Left ventricle myocardium inferior (tissue), 1 donor: ENCODE results near the gene MRPS17. TPM values are rescaled to one million over a fixed set of nuclear protein-coding genes. Genes with fewer than 3 reads are reported as not detected.

Source experiments
- DNase-seq: peaks from one replicate; pipeline ENCODE4 v3.0.0-alpha.2; 2020
- H3K27ac ChIP-seq: fragments of 200-600 bp; replicated peaks from 2 replicates; pipeline ENCODE4 v1.8.0; 2021
- H3K27me3 ChIP-seq: fragments of 200-600 bp; 2 replicates; pipeline ENCODE4 v1.8.0; 2021; ENCODE audit warnings: low read depth
- H3K36me3 ChIP-seq: fragments of 200-600 bp; 2 replicates; pipeline ENCODE4 v1.8.0; 2021
- H3K4me1 ChIP-seq: fragments of 200-600 bp; 2 replicates; pipeline ENCODE4 v1.8.0; 2021
- H3K4me3 ChIP-seq: fragments of 200-600 bp; 2 replicates; pipeline ENCODE4 v1.8.0; 2021; ENCODE audit warnings: mild to moderate bottlenecking, moderate library complexity
- H3K9me3 ChIP-seq: fragments of 200-600 bp; replicated peaks from 2 replicates; pipeline ENCODE4 v1.8.0; 2021
- intact Hi-C: fragments of 100-400 bp; cut with micrococcal nuclease; formaldehyde crosslinking; loops from one replicate; pipeline ENCODE4 v1.11.0; 2022
- total RNA-seq: library from RNA; stranded (reverse); fragmentation: NEBNext Ultra II Directional; extraction: Animal tissue kit (Norgen Biotek cat#: 25700); gene quantifications from one replicate; pipeline ENCODE4 v1.2.1, GENCODE V29; 2021
- TF ChIP-seq, protein P1 (sequence below): fragments of 200-600 bp; IDR thresholded peaks from 2 replicates; pipeline ENCODE4 v1.8.0; 2021; ENCODE audit warnings: antibody characterized with exemption, mild to moderate bottlenecking, borderline replicate concordance
- donor health status: DM: no; HTN: yes; CAD: no; lungs with severe emphysema.

Gene MRPS17
- total RNA-seq, 1 donor from 2014 or later: 19.4 TPM

GRCh38 chr7:55957190-55957589 is 5.5 kb downstream of the MRPS17 start:
- H3K9me3 ChIP-seq: no peaks in the 10 kb centered on the region
- TF ChIP-seq, protein P1, sequence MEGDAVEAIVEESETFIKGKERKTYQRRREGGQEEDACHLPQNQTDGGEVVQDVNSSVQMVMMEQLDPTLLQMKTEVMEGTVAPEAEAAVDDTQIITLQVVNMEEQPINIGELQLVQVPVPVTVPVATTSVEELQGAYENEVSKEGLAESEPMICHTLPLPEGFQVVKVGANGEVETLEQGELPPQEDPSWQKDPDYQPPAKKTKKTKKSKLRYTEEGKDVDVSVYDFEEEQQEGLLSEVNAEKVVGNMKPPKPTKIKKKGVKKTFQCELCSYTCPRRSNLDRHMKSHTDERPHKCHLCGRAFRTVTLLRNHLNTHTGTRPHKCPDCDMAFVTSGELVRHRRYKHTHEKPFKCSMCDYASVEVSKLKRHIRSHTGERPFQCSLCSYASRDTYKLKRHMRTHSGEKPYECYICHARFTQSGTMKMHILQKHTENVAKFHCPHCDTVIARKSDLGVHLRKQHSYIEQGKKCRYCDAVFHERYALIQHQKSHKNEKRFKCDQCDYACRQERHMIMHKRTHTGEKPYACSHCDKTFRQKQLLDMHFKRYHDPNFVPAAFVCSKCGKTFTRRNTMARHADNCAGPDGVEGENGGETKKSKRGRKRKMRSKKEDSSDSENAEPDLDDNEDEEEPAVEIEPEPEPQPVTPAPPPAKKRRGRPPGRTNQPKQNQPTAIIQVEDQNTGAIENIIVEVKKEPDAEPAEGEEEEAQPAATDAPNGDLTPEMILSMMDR: no peak
- no peak overlapping the region for H3K4me3 ChIP-seq
- intact Hi-C loops: no loop called here
- DNase-seq: no peak
- peaks cover 30% of the 10 kb centered on the region for H3K36me3 ChIP-seq
- no peaks in the 10 kb centered on the region for H3K27me3 ChIP-seq
- H3K4me1 ChIP-seq: peaks cover 13% of the 10 kb centered on the region
- H3K27ac ChIP-seq: no peak overlapping the region

- Histone ChIP-seq H3K27me3 (no peaks in the 10 kb centered on the region), H3K36me3 (no peaks in the 10 kb centered on the region), H3K27ac (no peak overlapping the region), H3K4me3 (no peak overlapping the region), H3K9me3 (no peaks in the 10 kb centered on the region), H3K4me1 (peaks cover 27% of the 10 kb centered on the region)
- TF ChIP-seq, protein P1: no peak
- DNase-seq: no peak
- intact Hi-C loops: no loop called here
Measured at GRCh38 chr7:55962014-55962413, 10.3 kb downstream of the MRPS17 start.

- TF ChIP-seq, protein P1: no peak
- no peak for DNase-seq
- peak overlapping the region; percentile 91 for H3K27ac ChIP-seq
Measured at GRCh38 chr7:55963584-55964168, 12.0 kb downstream of the MRPS17 start.

GRCh38 chr7:55964261-55965099 is 12.8 kb downstream of the MRPS17 start, which contains the start of gene NIPSNAP2:
NIPSNAP2 (plus strand) TSS chr7:55964585; CDS start chr7:55964610, 25 bp downstream.
- TF ChIP-seq, protein P1: peak; percentile 64
- intact Hi-C loops: no loop called here
- peak; percentile 91 for DNase-seq
- peak within 1 kb of the TSS; percentile 64 for H3K4me3 ChIP-seq
- H3K36me3 ChIP-seq: no peaks in the 10 kb centered on the region
- H3K27me3 ChIP-seq: no peaks in the 10 kb centered on the region
- no peaks in the 10 kb centered on the region for H3K9me3 ChIP-seq
- H3K4me1 ChIP-seq: peaks cover 52% of the 10 kb centered on the region
- peak within 1 kb of the TSS; percentile 91 for H3K27ac ChIP-seq

More at GRCh38 chr7:55963584-55964168, 12.0 kb downstream of the MRPS17 start:
- no peaks in the 10 kb centered on the region for H3K9me3 ChIP-seq
- no peaks in the 10 kb centered on the region for H3K36me3 ChIP-seq
- peak overlapping the region; percentile 64 for H3K4me3 ChIP-seq
- no peaks in the 10 kb centered on the region for H3K27me3 ChIP-seq
- H3K4me1 ChIP-seq: peaks cover 44% of the 10 kb centered on the region
- intact Hi-C loops: no loop called here

GRCh38 chr7:55965100-55965470 is 13.4 kb downstream of the MRPS17 start:
- DNase-seq: no peak
- peaks cover 55% of the 10 kb centered on the region for H3K4me1 ChIP-seq
- no peaks in the 10 kb centered on the region for H3K27me3 ChIP-seq
- intact Hi-C loops: no loop called here
- no peaks in the 10 kb centered on the region for H3K9me3 ChIP-seq
- H3K36me3 ChIP-seq: peaks cover 3% of the 10 kb centered on the region
- H3K27ac ChIP-seq: peak overlapping the region; percentile 91
- peak overlapping the region; percentile 64 for H3K4me3 ChIP-seq
- TF ChIP-seq, protein P1: no peak
